ENCODE results near the gene SLC15A1.

The SLC15A1 gene

GRCh38 chr13:98746968-98747367 lies 5.5 kb downstream of the SLC15A1 start:
- no peak for DNase-seq

GRCh38 chr13:98743377-98743776 lies 9.1 kb downstream of the SLC15A1 start:
- no peak for DNase-seq

GRCh38 chr13:98742961-98743360 lies 9.5 kb downstream of the SLC15A1 start:
- DNase-seq: no peak

- DNase-seq: no peak
Measured at GRCh38 chr13:98741741-98742435, 10.6 kb downstream of the SLC15A1 start.

- no peak for DNase-seq
Measured at GRCh38 chr13:98740131-98740530, 12.3 kb downstream of the SLC15A1 start.

GRCh38 chr13:98738993-98739392 lies 13.5 kb downstream of the SLC15A1 start:
- DNase-seq: no peak

GRCh38 chr13:98738213-98738612 lies 14.3 kb downstream of the SLC15A1 start:
- no peak for DNase-seq

GRCh38 chr13:98731925-98732324 lies 20.5 kb downstream of the SLC15A1 start:
- no peak for DNase-seq

- no peak for DNase-seq
Measured at GRCh38 chr13:98731038-98731437, 21.4 kb downstream of the SLC15A1 start.

GRCh38 chr13:98730441-98730840 lies 22.0 kb downstream of the SLC15A1 start:
- no peak for DNase-seq

GRCh38 chr13:98729658-98730057 lies 22.8 kb downstream of the SLC15A1 start:
- DNase-seq: no peak

GRCh38 chr13:98722958-98723357 lies 29.5 kb downstream of the SLC15A1 start:
- DNase-seq: no peak

GRCh38 chr13:98721825-98722510 lies 30.5 kb downstream of the SLC15A1 start:
- DNase-seq: no peak

- DNase-seq: no peak
Measured at GRCh38 chr13:98719527-98720250, 32.8 kb downstream of the SLC15A1 start.

GRCh38 chr13:98717891-98718290 lies 34.6 kb downstream of the SLC15A1 start:
- DNase-seq: no peak

- DNase-seq: no peak
Measured at GRCh38 chr13:98717256-98717655, 35.2 kb downstream of the SLC15A1 start.

- no peak for DNase-seq
Measured at GRCh38 chr13:98710521-98710920, 42.0 kb downstream of the SLC15A1 start.

GRCh38 chr13:98707281-98707999 lies 45.0 kb downstream of the SLC15A1 start:
- no peak for DNase-seq

- DNase-seq: no peak
Measured at GRCh38 chr13:98706446-98707110, 45.9 kb downstream of the SLC15A1 start.

GRCh38 chr13:98697791-98698190 lies 54.7 kb downstream of the SLC15A1 start:
- no peak for DNase-seq

GRCh38 chr13:98693756-98694155 lies 58.7 kb downstream of the SLC15A1 start:
- DNase-seq: no peak

GRCh38 chr13:98691360-98691759 lies 61.1 kb downstream of the SLC15A1 start:
- DNase-seq: no peak

Measured in activated naive CD4-positive, alpha-beta T cell treated with anti-CD3 and anti-CD28 coated beads, Interleukin-2, amount 50 U/mL, for 16 hours (primary cell).